H9 (cell line): Measurements from ENCODE around the gene MCF2L2. TPM values are rescaled to one million over a fixed set of nuclear protein-coding genes. Genes with fewer than 3 reads are reported as not detected.

ENCODE experiments used
- DNase-seq: peaks from one replicate; pipeline ENCODE4 v3.0.0-alpha.2; 2017
- H2AFZ ChIP-seq: one replicate; pipeline ENCODE4 v1.6.1; 2013; ENCODE audit warnings: mild to moderate bottlenecking, low read length, control low read depth, moderate library complexity
- H2AK5ac ChIP-seq: 2 replicates; pipeline ENCODE4 v1.6.1; 2013; ENCODE audit warnings: low read length, control low read depth, mixed read lengths; ENCODE audit not compliant: insufficient read length
- H2BK120ac ChIP-seq: one replicate; pipeline ENCODE4 v1.6.1; 2013; ENCODE audit warnings: low read depth, mild to moderate bottlenecking, low read length, control low read depth, inconsistent platforms; ENCODE audit not compliant: poor library complexity, severe bottlenecking
- H2BK12ac ChIP-seq: 2 replicates; pipeline ENCODE4 v1.6.1; 2013; ENCODE audit warnings: low read length, control low read depth, mixed read lengths, low read depth; ENCODE audit not compliant: insufficient read length
- H2BK15ac ChIP-seq: 2 replicates; pipeline ENCODE4 v1.6.1; 2013; ENCODE audit warnings: low read depth, low read length, control low read depth
- H2BK20ac ChIP-seq: one replicate; pipeline ENCODE4 v1.6.1; 2013; ENCODE audit warnings: low read depth, mild to moderate bottlenecking, low read length, control low read depth, inconsistent platforms; ENCODE audit not compliant: poor library complexity, severe bottlenecking
- H2BK5ac ChIP-seq: 2 replicates; pipeline ENCODE4 v1.6.1; 2013; ENCODE audit warnings: low read length, control low read depth, mixed read lengths; ENCODE audit not compliant: insufficient read length
- H3K14ac ChIP-seq: 2 replicates; pipeline ENCODE4 v1.6.1; 2013; ENCODE audit warnings: low read length, control low read depth; ENCODE audit not compliant: insufficient read depth
- H3K18ac ChIP-seq: 2 replicates; pipeline ENCODE4 v1.6.1; 2013; ENCODE audit warnings: low read depth, mild to moderate bottlenecking, mixed read lengths, low read length, control low read depth; ENCODE audit not compliant: insufficient read length
- H3K23ac ChIP-seq: 2 replicates; pipeline ENCODE4 v1.6.1; 2013; ENCODE audit warnings: low read length, control low read depth, mixed read lengths, low read depth; ENCODE audit not compliant: insufficient read length
- H3K23me2 ChIP-seq: 2 replicates; pipeline ENCODE4 v1.6.1; 2013; ENCODE audit warnings: low read depth, mild to moderate bottlenecking, mixed read lengths, low read length, control low read depth; ENCODE audit not compliant: insufficient read length, poor library complexity, severe bottlenecking
- H3K27ac ChIP-seq: 2 replicates; pipeline ENCODE4 v1.5.1; 2013; ENCODE audit warnings: low read length, control low read depth, mixed read lengths, low read depth; ENCODE audit not compliant: insufficient read length
- H3K27me3 ChIP-seq: 2 replicates; pipeline ENCODE4 v1.6.1; 2013; ENCODE audit warnings: low read length, control low read depth, inconsistent platforms; ENCODE audit not compliant: insufficient read depth
- H3K4ac ChIP-seq: 2 replicates; pipeline ENCODE4 v1.6.1; 2013; ENCODE audit warnings: low read depth, mild to moderate bottlenecking, control low read depth, inconsistent platforms, low read length, moderate library complexity
- H3K4me1 ChIP-seq: 2 replicates; pipeline ENCODE4 v1.6.1; 2013; ENCODE audit warnings: low read length, control low read depth, inconsistent platforms; ENCODE audit not compliant: insufficient read depth
- H3K4me2 ChIP-seq: 2 replicates; pipeline ENCODE4 v1.6.1; 2013; ENCODE audit warnings: low read length, control low read depth, mixed read lengths; ENCODE audit not compliant: insufficient read length, insufficient read depth
- H3K56ac ChIP-seq: 2 replicates; pipeline ENCODE4 v1.6.1; 2013; ENCODE audit warnings: low read depth, mild to moderate bottlenecking, mixed read lengths, low read length, control low read depth; ENCODE audit not compliant: insufficient read length
- H3K79me1 ChIP-seq: 2 replicates; pipeline ENCODE4 v1.6.1; 2013; ENCODE audit warnings: low read depth, mild to moderate bottlenecking, moderate library complexity, low read length, control low read depth, inconsistent platforms; ENCODE audit not compliant: insufficient read depth, poor library complexity, severe bottlenecking
- H3K79me2 ChIP-seq: 2 replicates; pipeline ENCODE4 v1.6.1; 2013; ENCODE audit warnings: low read length, control low read depth, inconsistent platforms; ENCODE audit not compliant: insufficient read depth
- H3K9ac ChIP-seq: 2 replicates; pipeline ENCODE4 v1.6.1; 2013; ENCODE audit warnings: low read length, control low read depth, mixed read lengths; ENCODE audit not compliant: insufficient read length; ENCODE audit errors: extremely low read depth
- H3K9me3 ChIP-seq: one replicate; pipeline ENCODE4 v1.6.1; 2013; ENCODE audit warnings: low read depth, low read length, inconsistent platforms; ENCODE audit not compliant: control insufficient read depth
- H3T11ph ChIP-seq: one replicate; pipeline ENCODE4 v1.6.1; 2013; ENCODE audit warnings: mild to moderate bottlenecking, low read length, control low read depth, inconsistent platforms
- H4K20me1 ChIP-seq: one replicate; pipeline ENCODE4 v1.6.1; 2013; ENCODE audit not compliant: control insufficient read depth, insufficient read length, insufficient read depth
- H4K5ac ChIP-seq: 2 replicates; pipeline ENCODE4 v1.6.1; 2013; ENCODE audit warnings: low read depth, mild to moderate bottlenecking, mixed read lengths, low read length, control low read depth; ENCODE audit not compliant: insufficient read length
- H4K8ac ChIP-seq: replicated peaks from 2 replicates; pipeline ENCODE4 v1.6.1; 2013; ENCODE audit warnings: low read length, control low read depth, mixed read lengths, low read depth; ENCODE audit not compliant: insufficient read length
- H4K91ac ChIP-seq: 2 replicates; pipeline ENCODE4 v1.6.1; 2013; ENCODE audit warnings: low read depth, mild to moderate bottlenecking, moderate library complexity, mixed read lengths, low read length, control low read depth; ENCODE audit not compliant: insufficient read length
- H3K27ac Mint-ChIP-seq, 3 experiments: 2 replicates in 2 of 3; 3 replicates in 1 of 3; pipeline ENCODE4 v1.8.0; 2020 to 2021; ENCODE audit warnings: mixed read lengths in 3 of 3, mild to moderate bottlenecking in 1 of 3, moderate library complexity in 1 of 3
- H3K27me3 Mint-ChIP-seq: 2 replicates; pipeline ENCODE4 v1.8.0; 2021; ENCODE audit warnings: low read depth, mild to moderate bottlenecking, moderate library complexity, mixed read lengths
- H3K36me3 Mint-ChIP-seq, 3 experiments: 2 replicates in 2 of 3; 3 replicates in 1 of 3; pipeline ENCODE4 v1.8.0; 2020 to 2021; ENCODE audit warnings: low read depth in 3 of 3, mixed read lengths in 3 of 3; ENCODE audit not compliant: insufficient read depth in 1 of 3
- H3K4me1 Mint-ChIP-seq, 2 experiments: 2 replicates each; pipeline ENCODE4 v1.8.0; 2020; ENCODE audit warnings: mixed read lengths in 2 of 2
- H3K4me3 Mint-ChIP-seq, 2 experiments: 2 replicates in 1 of 2; 3 replicates in 1 of 2; pipeline ENCODE4 v1.8.0; 2020 to 2021; ENCODE audit warnings: mild to moderate bottlenecking in 2 of 2, mixed read lengths in 2 of 2, moderate library complexity in 1 of 2
- H3K9me3 Mint-ChIP-seq, 2 experiments: 2 replicates in 1 of 2; 3 replicates in 1 of 2; pipeline ENCODE4 v1.8.0; 2020; ENCODE audit warnings: mild to moderate bottlenecking in 2 of 2, mixed read lengths in 2 of 2, moderate library complexity in 1 of 2
- WGBS: extraction: QIAGEN DNeasy Blood & Tissue Kit; methylation state at CpG from one replicate; pipeline ENCODE4 v1.1.7; 2013; ENCODE audit warnings: missing lambda C conversion rate, low lambda C conversion rate, mixed read lengths; ENCODE audit not compliant: insufficient read length; ENCODE audit errors: extremely low coverage; 5-methylcytosine and 5-hydroxymethylcytosine counted together
- total RNA-seq: library from RNA; stranded (reverse); gene quantifications from 2 replicates; pipeline ENCODE4 v1.2.1, GENCODE V29; 2021
- TF ChIP-seq, protein P1 (sequence below): fragments of 200-600 bp; sonication (generic); conservative IDR thresholded peaks from 3 replicates; pipeline ENCODE4 v1.8.0; 2021; ENCODE audit warnings: antibody characterized with exemption, mild to moderate bottlenecking

The MCF2L2 gene
- total RNA-seq, 1 experiment from 2014 or later, result 6.4 TPM

GRCh38 chr3:183396662-183397391, 31.6 kb downstream of the MCF2L2 start:
- no CpG with 5 or more reads among the region's 5 CpGs for WGBS
- H3K27me3 Mint-ChIP-seq, result no peaks in the 10 kb centered on the region

More at GRCh38 chr3:183396662-183397391, 31.6 kb downstream of the MCF2L2 start:
- no peaks in the 10 kb centered on the region for H3K9me3 ChIP-seq
- H3K4me1 ChIP-seq, result no peaks in the 10 kb centered on the region
- H4K8ac ChIP-seq, result no peak overlapping the region
- no peak overlapping the region for H2BK5ac ChIP-seq
- Mint-ChIP-seq H3K4me3 (no peak overlapping the region), H3K36me3 (no peaks in the 10 kb centered on the region), H3K27ac (no peak overlapping the region), H3K9me3 (no peaks in the 10 kb centered on the region), H3K4me1 (peaks cover 29 to 31% of the 10 kb centered on the region in 2 experiments)
- no peak for DNase-seq
- no peak overlapping the region for H2AFZ ChIP-seq
- H3T11ph ChIP-seq, result no peak overlapping the region
- H3K14ac ChIP-seq, result no peak overlapping the region
- H3K4me2 ChIP-seq, result no peak overlapping the region
- no peak overlapping the region for H4K5ac ChIP-seq
- H3K27ac ChIP-seq, result no peak overlapping the region
- no peak overlapping the region for H2AK5ac ChIP-seq
- H3K23ac ChIP-seq, result no peak overlapping the region
- TF ChIP-seq, protein P1, sequence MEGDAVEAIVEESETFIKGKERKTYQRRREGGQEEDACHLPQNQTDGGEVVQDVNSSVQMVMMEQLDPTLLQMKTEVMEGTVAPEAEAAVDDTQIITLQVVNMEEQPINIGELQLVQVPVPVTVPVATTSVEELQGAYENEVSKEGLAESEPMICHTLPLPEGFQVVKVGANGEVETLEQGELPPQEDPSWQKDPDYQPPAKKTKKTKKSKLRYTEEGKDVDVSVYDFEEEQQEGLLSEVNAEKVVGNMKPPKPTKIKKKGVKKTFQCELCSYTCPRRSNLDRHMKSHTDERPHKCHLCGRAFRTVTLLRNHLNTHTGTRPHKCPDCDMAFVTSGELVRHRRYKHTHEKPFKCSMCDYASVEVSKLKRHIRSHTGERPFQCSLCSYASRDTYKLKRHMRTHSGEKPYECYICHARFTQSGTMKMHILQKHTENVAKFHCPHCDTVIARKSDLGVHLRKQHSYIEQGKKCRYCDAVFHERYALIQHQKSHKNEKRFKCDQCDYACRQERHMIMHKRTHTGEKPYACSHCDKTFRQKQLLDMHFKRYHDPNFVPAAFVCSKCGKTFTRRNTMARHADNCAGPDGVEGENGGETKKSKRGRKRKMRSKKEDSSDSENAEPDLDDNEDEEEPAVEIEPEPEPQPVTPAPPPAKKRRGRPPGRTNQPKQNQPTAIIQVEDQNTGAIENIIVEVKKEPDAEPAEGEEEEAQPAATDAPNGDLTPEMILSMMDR, result no peak
- H4K20me1 ChIP-seq, result no peaks in the 10 kb centered on the region
- H2BK12ac ChIP-seq, result no peak overlapping the region
- H3K79me2 ChIP-seq, result 0 out of 2 replicates have a peak, but pooled peaks cover 2% of the 10 kb centered on the region
- H3K23me2 ChIP-seq, result no peaks in the 10 kb centered on the region
- no peak overlapping the region for H2BK20ac ChIP-seq
- no peak overlapping the region for H3K18ac ChIP-seq
- no peak overlapping the region for H3K56ac ChIP-seq
- H2BK120ac ChIP-seq, result no peak overlapping the region
- H3K9ac ChIP-seq, result no peak overlapping the region
- H2BK15ac ChIP-seq, result no peak overlapping the region
- H3K27me3 ChIP-seq, result no peaks in the 10 kb centered on the region
- no peak overlapping the region for H4K91ac ChIP-seq
- H3K79me1 ChIP-seq, result no peaks in the 10 kb centered on the region
- no peak overlapping the region for H3K4ac ChIP-seq
